DMS153 (cell line): ENCODE data around the gene C22orf39.

Source experiments
- DNase-seq: peaks from one replicate; lab custom pipeline; 2025; lab: John Stamatoyannopoulos, UW

Gene C22orf39

DNA sequence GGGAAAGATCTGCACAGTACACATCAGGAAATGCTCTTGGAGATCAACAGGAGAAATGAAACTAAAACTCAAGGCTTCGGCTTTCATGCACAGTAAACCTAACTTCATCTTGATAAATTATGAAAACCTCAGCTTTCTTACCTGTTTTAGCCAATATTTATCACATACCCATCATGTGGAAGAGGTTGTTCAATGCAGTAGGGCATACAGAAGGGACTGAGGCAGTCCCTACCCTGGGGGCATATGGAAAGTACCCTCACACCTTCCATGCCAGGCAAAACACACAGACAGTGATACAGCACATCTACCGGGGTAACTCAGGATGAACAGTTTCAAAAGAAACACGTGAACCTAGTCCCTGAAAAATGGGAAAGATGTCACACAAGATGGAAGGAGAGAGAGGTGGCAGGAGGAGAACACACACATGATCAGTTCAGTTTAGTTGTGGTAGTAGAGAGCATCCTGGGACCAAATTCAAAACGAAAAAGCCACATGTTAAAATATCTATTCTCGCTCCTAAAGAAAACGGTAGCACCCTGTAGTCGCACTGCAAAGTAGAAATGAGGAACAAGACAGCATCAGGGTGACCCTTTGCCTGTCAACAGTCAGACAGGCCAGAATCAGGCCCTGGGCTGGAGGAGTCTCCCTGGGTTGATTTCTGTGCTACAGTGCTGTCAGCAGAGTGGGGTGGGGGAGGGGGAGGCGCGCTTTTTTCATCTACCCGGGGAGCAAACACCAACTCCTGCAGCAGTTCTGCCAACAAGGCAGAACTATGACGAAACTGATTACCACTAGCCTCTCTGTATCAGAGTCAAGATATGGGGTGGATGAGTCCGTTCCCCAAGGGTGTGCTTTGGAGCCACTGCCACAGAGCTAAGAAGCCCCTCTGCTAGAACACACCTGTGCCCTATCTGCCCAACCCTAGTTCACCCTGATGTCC, 17.3 kb downstream of the C22orf39 start:
- no peak for DNase-seq

DNA sequence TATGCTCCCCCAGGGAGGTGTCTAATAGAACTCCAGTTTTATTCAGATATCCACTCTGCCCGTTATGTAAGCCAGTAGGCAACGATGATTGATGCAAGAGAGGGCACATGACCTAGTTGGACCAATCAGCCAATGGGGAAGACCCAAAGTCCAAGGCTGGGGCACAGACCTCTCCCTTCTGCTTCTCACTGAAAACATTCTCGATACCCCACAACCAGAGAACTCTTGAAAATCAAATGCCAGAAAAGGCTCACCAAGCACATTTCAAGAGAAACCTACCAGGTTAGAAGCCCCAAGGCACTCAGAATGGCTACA, 23.4 kb downstream of the C22orf39 start:
- no peak for DNase-seq

DNA sequence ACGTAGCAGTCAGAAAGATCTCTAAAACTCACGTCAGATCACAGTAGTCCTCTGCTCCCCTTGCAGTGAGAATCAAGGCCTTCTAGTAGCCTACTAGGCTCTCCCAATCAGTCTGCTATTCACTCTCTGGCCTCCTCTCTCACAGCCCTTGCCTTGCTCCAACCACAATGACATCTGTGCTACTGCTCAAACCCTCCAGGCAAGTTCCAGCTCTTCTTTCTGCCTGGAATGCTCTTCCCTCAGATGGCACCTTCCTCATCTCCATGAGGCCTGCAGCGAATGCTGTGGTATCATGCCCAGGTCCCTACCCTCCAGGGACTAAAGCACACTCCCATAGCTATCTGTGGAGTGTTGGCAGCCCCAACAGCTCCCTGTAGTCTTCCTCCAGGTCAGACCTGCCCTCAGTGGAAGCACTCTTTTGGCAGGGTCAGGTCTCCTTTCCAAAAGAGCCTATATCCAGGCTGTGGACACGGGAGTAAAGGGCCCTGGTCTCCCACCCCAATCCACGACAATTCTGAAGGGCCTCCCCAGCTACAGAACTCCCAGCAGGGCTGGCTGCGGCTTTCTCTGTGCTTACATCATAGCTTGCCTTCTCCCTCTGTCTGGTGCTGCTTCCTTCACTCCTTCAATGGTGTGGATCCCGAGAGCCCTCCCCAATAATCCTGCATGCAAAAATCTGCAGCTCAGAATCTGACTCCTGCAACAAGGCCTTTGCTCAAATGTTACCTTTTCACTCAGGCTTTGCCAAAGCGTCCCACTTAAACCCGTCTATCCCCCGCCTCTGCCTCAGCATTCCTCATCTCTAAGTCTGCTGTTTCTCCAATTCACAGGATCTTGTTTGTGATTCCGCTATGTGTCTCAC, 24.8 kb downstream of the C22orf39 start:
- no peak for DNase-seq

DNA sequence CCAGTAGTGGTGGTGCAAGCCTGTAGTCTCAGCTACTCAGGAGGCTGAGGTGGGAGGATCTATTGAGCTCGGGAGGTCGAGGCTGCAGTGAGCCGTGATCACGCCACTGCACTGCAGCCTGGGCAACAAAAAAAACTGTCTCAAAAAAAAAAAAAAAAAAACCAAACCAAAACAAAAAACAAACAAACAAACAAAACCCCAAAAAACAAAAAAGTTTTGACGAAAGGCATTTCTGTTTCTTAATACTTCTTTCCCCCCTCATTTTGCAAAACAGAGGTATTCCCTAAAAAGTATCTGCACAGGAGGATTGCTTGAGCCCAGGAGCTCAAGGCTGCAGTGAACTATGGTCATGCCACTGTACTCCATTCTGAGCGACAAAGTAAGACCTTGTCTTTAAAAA, 27.2 kb downstream of the C22orf39 start:
- DNase-seq, result no peak

DNA sequence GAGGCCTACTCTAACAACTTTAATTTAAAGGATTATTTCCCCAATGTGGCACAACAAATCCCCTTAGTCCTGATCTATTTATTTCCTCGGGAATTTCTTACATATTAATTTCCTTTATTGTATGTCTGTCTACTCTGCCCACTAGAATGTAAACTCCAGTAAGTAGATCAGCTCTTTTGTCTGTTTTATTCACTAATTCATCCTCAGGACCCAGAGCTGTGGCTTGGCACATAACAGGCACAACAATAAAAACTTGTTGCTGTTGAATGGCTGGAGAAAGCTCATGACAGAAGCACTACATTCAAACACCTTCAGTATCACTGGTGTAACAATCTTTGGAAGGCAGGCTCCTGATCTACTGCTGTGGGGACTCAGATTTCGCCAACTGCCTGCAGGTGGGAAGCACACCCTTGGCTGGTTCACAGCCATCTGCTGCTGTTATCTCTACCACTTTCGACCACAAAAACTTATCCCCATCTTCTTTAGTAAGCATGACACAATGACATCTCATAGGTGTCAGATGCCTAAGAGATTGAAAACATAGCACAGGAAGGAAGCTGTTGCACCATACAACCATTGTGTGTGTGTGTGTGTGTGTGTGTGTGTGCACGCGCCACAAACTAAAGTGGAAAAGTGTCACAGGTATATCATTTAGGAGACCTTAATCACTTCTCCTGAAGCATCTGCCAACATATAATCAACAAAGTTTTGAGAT, 27.9 kb downstream of the C22orf39 start:
- DNase-seq, result no peak

DNA sequence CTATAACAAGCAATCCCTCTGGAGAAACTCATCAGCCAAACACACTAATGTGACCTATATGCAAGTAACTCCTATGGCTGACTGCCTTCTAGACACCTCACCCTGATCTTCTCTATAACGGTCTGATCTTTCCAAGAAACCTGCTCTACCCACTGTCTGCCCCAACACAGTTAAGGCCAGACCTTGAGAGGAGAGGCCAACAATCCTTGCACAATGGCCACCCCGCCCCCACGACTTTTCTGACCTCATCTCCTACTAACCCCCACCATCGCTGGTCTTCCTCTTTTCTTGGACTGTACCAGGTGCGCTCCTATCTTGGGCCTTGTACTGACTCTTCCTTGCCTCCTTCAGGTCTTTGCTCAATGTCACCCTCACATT, 28.4 kb downstream of the C22orf39 start:
- DNase-seq, result no peak

DNA sequence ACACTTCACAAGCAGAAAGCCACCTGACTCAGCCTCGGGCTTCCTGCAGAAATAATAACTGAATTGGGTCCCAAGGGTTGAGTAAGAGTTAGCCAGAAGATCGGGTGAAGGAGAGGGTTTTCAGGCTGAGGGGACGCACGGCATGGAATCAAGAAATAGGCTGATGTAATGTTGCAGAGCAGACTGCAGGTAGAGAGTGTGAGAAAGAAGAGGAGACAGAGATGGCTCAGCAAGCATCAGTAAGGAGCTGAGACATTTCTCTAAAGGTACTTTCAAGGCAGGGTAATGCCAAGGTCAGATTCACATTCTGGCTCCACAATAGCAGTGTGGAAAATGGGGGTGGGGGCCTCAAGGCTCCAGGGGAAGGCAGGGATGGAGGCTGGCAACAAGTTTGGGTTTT, 34.6 kb downstream of the C22orf39 start:
- DNase-seq, result no peak

DNA sequence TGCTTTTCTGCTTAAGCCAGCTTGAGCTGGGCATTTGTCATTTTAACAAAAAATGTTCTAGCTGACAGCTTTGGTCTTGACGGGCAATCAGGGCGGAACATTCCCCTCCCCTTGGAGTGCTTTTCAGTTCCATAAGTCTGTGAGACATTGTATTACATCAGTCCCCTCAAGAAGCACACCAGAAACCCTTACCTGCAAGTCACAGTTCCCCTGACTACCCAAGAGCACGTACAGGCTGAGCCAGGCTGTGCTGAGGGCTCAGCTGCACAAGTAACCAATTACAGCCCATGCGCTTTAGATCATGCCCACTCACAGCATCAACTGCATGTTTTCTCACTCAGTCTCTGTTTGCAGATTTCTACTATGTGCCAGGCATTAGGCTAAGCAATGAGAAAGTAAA, 35.0 kb downstream of the C22orf39 start:
- DNase-seq, result no peak

DNA sequence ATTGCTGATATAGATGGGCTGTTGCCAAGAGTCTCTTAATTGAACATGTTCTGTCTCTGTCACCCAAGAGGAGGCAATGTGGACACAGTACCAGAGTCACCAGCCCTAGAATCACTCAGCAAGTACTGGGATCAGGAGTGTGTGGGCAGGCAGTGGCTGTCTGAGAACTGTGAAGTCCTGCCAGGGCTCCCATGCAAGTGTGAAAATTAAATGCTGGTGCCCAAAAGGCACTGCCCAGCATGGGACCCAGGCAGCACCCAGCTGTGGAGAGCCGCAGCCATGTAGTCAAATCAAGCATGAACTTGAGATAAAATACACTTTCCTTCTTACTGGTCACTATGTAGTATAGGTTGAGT, 35.8 kb downstream of the C22orf39 start:
- DNase-seq, result no peak

DNA sequence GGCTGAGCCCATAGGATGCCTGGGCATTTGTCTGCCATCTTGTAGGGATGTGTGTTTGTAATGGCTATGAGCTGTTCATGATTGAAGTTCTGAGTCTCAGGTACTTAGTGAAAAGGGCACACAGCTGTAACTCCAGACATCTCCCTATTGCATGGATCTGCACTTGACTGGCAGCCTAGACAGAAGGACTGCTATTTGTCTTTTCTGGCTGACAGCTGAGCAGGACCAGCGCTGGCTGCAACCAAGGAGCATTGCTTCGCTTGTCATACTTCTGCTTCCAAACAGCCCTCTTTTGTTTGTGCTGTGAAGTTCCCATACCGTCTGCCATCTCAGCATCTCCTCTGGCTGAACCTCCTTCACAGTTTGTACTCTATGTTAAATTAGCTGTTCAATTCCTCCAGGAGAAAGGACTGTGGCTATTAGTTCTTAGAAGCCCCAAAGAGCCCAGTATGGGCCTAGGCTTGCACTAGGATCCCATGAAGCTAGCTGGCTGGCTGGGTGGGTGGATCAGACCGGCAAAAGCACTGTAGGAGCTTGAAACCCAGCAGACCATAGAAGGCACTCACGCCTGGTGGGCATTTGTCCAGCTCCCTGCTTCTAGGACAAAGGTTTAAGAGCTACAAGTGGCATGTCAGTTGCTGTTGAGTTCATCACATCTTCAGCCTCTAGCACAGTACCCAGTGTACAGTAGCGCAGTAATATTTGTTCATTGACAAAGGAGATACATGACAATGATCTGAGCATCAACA, 36.4 kb downstream of the C22orf39 start:
- DNase-seq, result no peak

DNA sequence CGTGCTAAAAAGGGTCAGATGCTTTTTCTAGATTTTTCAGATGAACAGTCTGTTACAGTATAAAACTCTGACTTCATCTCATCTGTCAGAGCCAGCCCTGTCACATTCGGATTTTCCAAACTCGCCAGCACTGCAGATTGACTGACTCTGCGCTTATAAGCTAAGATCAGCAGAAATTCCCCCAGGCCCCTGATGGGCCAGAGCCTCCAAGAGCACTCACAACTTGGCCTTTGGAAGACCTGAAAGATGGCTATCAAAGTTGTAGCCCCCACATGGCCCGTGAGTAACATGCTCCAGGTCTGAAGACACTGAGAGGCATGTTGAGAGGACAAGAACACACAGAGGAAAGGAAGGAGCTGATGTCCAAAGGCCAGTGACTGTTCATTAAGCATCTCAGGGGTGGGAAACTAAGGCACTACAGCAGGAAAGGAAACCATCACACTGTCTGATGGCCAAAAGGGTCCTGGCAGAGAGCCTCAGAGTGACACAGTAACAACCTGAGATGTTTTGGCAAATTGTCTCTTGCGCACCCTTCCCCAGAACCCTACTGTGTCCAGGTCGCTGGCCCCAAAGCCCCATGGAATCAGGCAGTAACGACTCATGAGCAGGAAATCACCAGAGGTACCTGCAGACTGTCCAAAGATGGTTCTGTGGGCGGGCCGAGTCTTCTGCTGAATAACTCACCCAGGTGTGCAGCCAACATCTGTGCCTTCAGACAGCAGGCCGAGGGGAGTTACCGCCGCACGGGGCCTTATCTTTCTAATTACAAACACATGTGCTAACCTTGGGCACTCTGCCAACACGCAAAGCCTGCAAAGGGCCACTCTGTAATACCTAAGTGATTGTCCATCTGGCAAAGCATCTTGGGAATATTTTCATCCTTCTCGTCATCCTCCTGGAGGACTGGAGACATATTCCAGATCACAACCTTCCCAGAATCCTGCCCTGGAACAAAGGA, 39.6 kb downstream of the C22orf39 start:
- no peak for DNase-seq

DNA sequence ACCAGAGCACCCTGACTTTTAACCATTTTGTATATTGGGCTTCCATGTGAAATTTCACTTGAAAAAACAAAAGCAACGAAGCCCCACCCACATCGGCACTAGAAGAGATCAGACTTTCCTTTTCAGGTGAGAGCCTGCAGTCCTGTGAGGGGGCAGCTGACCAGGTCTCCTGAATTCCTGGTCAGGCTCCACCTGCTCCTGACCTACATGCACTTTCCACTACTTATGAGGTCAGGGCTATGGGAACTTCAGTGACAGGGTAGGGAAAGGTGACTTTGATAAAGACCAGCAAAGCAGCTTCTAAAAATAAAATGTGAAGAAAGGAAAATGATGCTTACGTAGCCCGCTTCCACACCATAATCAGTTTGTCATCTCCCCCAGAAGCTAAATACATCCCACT, 40.7 kb downstream of the C22orf39 start:
- DNase-seq, result no peak

DNA sequence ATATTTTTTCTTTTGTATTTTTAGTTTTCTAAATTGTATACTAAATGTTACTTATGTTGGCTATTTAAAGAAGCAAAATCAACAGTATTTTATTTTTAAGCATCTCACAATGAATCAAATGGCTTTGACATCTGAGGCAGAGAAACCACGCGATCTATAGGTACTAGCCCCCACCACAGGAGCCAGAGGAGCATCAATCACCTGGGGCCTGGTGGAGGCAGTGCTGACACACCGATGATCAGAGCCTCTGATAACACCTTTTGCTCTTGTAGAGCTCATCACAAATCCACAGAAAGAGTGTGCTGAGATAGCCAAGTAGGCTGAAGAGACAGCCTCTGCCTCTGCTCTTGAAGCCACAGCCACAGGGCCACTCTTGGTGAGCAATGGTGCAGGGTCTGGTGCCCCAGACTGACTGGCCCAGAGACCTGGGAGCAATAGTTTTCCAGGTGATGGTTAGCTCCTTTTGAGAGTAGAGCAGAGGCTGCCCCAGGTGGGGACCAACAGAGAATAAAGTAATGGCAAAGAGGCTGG, 41.2 kb downstream of the C22orf39 start:
- DNase-seq, result no peak

DNA sequence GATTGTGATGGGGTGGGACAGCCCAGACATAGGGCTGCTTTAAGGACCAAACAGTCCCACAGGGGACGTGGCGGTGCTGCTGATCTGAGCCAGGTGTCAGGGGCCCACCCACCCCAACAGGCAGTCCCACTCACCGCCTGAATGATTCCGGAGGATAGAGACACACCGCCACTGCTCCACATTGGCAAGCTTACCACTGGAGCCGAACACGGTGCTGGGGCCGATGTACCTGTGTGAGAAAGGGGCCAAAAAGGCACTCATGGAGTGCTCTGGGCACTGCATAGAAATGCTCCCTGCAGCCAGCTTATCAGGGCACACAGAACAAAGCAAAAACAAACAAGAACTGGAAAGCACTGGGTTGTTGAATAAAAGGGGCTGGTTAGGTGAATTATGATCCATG, 41.9 kb downstream of the C22orf39 start:
- DNase-seq, result no peak

DNA sequence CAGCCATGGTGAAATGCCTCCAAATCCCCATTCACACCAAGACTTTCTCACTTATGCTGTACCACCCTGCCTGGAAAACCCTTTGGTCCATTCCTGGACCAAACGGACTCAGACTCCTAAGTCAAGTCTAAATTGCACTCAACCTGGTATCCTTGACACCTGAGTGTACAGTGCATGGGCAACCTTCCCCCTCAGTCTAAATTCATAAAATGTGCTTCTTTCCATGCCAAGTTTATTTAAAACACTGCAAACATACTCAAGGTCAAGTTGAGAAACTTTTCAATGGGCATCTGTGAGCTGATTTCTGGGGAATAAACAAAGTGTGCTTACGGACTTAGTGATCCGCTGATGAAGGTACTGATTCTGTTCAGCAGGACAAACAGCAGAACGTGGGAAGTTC, 42.4 kb downstream of the C22orf39 start:
- no peak for DNase-seq

DNA sequence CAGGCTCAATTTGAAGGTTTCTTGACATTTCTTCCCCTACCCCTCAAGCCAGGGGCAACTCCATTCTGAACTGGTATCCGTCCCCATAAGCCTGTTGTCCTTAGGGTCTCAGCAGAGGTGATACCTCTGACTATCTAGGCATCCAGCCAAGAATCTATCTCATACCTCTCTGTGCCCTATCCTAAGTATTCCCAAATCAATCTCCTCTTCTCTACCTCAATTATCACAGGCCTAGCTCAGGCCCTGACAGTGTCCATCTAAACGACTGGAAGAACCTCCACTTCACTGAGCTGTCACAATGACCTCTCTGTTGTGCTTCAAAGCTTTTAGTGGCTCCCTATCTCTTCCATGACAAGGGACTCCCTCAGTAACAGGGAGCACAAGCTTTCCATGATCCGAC, 42.8 kb downstream of the C22orf39 start:
- no peak for DNase-seq

DNA sequence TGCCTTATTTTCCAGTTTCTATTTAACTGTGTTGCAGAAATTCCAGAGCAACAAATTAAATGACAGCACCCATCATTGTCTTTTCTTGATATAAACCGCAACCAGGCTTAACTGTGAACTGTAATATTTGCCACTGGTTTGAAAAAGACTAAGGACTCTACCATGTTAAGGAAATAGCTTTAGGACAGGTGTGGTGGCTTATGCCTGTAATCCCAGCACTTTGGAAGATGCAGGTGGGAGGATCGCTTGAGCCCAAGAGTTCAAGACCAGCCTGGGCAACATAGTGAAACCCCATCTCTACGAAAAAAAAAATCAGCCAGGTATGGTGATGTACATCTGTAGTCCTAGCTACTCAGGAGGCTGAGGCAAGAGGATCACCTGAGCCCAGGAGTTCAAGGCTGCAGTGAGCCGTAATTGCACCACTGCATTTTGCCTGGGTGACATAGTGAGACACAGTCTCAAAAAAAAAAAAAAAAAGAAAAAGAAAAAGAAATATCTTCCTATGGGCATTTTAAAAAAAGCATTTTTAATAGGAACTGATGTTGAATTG, 44.8 kb downstream of the C22orf39 start:
- no peak for DNase-seq

DNA sequence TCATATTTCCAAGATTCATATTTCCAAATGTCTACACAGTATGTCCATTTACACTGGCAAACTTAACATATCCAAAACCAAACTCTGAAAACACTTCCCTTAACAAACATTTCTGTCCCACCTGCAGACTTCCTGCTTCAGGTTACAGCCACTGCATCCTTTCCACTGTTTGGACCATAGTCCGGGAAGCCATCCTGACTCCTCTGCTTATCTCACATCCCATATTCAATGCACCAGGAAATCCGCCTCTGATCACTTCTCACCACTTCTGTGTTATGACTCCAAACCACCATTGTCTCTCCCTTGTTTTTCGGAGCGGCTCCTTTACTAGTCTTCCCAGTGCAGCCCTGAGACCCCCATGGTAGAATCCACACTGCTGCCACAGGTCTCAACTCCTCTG, 46.0 kb downstream of the C22orf39 start:
- DNase-seq, result no peak

DNA sequence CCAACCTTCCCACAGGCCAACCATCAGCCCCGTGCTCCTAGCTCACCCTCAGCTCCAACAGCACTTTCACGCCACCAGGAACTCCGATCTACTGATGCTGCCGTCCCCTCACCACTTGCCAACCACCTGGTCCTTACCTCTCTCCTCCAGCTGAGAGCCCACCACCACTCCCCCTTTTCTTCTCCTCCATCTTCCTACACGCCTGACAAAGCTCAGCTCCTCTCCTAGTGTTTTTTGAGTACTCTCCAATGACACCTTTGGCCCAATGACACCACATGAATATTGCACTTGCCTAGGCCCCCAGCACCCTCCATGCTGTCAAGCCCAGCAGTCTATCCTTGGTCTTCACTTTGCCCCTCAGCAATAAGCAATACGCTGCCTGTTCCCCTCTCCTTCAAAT, 46.6 kb downstream of the C22orf39 start:
- no peak for DNase-seq

DNA sequence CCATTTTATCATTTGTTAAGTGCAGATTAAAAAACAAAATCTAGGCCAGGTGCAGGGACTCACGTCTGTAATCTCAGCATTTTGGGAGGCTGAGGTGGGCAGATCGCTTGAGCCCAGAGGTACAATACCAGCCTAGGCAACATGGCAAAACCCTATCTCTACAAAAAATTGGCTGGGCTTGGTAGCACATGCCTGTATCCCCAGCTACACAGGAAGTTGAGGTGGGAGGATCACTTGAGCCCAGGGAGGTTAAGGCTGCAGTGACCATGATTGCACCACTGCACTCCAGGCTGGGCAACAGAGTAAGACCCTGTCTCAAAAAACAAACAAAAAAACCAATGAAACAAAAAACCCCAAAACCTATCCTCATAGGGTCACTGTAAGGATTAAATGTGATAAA, 48.9 kb downstream of the C22orf39 start:
- DNase-seq, result no peak
